AG10803 (cell line): ENCODE results near the gene SLCO4C1.

Experiments
- DNase-seq: peaks from one replicate; pipeline ENCODE4 v3.0.0; 2010; ENCODE audit warnings: low read depth
- H3K4me3 ChIP-seq: 2 replicates; pipeline ENCODE4 v1.5.1; 2011; ENCODE audit warnings: mild to moderate bottlenecking, low read length, control low read depth
- CTCF ChIP-seq: conservative IDR thresholded peaks from 2 replicates; pipeline ENCODE4 v1.5.1; 2011; ENCODE audit warnings: mild to moderate bottlenecking, low read length, control low read depth, inconsistent platforms

Gene SLCO4C1

DNA sequence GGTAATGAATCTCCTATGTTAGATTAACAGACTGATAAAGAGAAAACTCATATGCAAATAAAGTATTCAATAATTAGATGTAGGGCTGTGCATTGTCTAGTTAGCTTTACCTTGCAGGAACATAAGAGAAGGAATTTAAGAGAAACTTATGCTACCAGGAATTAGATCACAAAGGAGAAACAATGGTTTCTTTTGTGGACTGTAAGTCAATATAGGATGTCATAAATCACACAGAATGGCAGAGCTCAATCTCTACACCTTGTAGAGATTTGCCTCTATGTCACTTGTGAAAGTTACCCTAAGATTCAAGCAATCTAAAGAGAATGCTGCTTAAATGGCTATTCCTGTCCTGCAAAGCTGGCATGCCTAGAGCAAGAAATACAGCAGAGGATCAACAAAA is 26.0 kb downstream of the SLCO4C1 start:
- DNase-seq, result no peak
- TF ChIP-seq CTCF, result no peak

DNA sequence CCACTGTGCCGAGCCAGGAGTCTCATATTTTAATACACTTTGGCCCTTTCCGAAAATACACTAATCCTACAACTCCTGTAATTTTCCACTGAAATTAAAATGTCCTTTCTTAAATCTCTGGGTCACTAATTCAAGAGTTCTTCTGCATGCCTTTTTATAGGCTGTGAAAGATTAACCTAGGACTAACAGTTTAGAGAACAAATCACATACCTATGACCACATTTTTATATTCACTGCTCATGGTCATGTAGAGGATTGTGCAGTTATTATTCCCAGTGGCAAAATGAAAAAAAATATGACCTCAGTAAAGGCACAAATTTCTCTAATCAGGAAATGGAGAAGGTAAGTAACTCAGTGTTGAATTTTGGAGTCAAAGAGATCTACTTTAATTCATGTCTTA is 33.4 kb downstream of the SLCO4C1 start:
- no peak for TF ChIP-seq CTCF
- no peak overlapping the region for H3K4me3 ChIP-seq
- DNase-seq, result no peak

More for the DNA sequence above, 26.0 kb downstream of the SLCO4C1 start:
- H3K4me3 ChIP-seq, result no peak overlapping the region

DNA sequence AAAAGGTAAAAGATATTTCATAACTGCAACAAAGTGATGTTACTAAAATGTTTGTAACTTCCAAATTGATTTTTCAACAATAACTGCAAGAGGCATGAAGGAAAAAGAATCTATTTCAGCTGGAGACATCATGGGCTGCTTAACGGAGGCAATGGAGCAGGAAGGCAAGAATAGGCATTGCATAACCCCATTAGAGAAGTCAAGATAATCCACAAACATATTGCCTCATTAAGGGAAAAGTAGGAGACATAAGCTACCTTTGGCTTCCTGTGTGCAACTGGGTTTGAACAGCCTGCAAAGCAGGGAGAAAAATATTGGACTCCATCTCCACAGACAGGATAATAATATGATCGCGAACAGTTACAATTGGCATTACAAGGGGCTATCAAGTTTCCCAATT is 46.7 kb downstream of the SLCO4C1 start:
- no peak overlapping the region for H3K4me3 ChIP-seq
- no peak for DNase-seq
- no peak for TF ChIP-seq CTCF

- no peak for TF ChIP-seq CTCF
- no peak overlapping the region for H3K4me3 ChIP-seq
- no peak for DNase-seq
These were observed 52.9 kb downstream of the SLCO4C1 start for GRCh38 chr5:102243213-102243612.

- no peak for TF ChIP-seq CTCF
- no peak overlapping the region for H3K4me3 ChIP-seq
- DNase-seq, result no peak
These were observed 54.2 kb downstream of the SLCO4C1 start for GRCh38 chr5:102241809-102242421.

DNA sequence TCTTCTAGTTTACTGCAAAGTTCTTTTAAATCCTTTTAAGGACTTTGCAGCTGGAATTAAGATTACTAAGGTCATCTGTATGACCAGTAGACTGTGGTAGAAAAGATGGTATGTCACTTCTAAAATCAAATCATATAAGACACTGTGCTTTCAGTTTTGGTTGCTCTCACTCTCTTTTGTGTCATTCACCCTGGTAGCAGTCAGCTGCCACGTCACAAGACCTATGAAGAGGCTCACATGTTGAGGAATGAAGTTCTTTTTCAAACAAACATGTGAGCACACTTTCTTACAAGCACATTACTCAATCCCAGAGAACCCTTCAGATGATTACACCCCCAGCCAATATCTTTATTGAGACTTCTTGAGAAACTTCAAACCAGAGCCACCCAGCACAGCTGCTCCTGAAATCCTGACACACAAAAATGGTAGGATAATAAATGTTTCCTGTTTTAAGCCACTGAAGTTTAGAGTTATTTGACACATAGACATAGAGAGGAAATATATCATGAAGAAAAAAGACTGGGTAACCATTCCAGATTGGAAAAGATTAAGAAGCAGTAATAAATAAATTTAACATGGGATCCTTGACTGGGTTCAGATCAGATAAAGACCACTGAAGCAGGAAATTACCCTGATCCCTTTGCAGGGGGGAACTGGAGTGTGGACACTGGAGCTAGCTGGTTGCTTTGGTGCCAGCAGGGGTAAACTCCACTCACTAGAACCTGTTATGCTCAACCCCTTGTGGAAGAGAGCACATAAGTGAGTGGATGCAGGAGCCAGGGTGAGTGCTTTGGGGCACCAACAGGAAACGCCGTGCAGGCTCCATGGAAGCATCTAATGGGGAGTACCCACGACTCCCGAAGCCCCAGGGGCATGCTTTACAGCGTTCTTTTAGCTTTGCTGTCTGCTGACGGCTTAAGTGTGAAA is 64.1 kb downstream of the SLCO4C1 start:
- no peak for DNase-seq
- H3K4me3 ChIP-seq, result no peak overlapping the region
- TF ChIP-seq CTCF, result no peak

GRCh38 chr5:102229685-102230084 is 66.4 kb downstream of the SLCO4C1 start:
- no peak for TF ChIP-seq CTCF
- no peak overlapping the region for H3K4me3 ChIP-seq
- DNase-seq, result no peak
